Femur (tissue), 1 donor: Measurements from ENCODE around the gene SLC6A3.
"Not testable (repeated sequence)": the region's sequence is repeated elsewhere in the genome, so short reads cannot be mapped to it uniquely, and the experiment has no call there.

ENCODE experiments used
- DNase-seq: peaks from one replicate; pipeline ENCODE4 v3.0.0-alpha.2; 2017

SLC6A3 gene

GRCh38 chr5:1463326-1464095 lies 18.3 kb upstream of the SLC6A3 start:
- DNase-seq = peak; percentile 11

DNA sequence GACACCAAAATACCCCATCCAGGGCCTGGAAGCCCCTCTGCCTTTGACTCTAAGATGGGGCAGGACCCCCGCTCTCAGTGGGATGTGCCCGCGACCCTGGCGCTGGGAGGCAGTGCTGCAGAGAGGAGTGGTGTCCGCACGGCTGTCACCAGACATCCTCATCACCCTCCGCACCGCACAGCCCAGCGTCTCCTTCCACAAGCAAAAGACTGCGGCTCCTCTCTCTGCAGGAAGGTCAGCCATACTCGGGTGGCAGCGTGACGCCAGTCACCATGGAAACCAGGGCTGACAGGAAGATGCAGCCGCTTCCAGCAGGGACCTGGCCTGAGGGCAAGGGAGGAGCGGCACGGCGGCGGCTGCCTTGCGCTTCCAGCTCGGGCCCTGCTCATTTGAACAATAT lies 17.1 kb upstream of the SLC6A3 start:
- peak; percentile 19 for DNase-seq

GRCh38 chr5:1461396-1461795 lies 16.2 kb upstream of the SLC6A3 start:
- DNase-seq = no peak

DNA sequence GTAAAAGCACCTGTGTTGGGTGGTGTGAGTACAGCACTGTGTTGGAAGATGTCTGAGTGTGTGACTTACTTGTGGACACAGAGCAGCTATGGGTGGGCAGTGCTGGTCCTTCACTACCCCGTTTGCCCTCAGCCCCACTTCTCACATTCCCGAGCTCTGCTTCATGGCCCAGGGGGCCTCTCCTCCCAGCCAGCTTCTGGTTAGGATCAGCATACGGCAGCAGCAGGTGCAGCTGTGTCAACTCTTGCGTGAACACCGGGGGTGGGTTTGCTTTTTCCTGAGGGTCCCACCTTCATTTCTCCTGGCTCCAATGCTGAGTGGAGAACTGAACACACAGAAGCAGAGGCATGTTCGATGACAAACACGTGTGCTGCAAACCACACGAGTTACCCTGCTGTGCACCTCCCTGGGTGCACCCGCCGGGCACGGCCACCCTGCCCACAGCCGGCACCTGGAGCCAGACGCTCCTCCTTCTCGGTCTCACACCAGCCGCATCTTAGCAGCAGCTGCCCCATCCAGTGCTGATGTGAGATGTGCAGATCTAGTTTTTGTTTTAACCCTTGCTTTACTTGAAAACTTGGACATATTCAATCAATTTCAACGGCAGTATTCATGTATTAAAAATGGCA lies 14.9 kb upstream of the SLC6A3 start:
- DNase-seq = no peak

DNA sequence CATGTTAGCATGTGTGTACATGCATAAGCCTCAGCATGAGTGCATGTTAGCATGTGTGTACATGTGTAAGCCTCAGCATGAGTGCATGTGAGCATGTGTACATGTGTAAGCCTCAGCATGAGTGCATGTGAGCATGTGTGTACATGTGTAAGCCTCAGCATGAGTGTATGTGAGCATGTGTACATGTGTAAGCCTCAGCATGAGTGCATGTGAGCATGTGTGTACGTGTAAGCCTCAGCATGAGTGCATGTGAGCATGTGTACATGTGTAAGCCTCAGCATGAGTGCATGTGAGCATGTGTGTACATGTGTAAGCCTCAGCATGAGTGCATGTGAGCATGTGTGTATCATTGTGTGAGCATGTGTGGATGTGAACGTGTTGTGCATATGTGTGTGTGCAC lies 14.2 kb upstream of the SLC6A3 start:
- not testable (repeated sequence) for DNase-seq

GRCh38 chr5:1456110-1456881 lies 11.1 kb upstream of the SLC6A3 start:
- not testable (repeated sequence) for DNase-seq

DNA sequence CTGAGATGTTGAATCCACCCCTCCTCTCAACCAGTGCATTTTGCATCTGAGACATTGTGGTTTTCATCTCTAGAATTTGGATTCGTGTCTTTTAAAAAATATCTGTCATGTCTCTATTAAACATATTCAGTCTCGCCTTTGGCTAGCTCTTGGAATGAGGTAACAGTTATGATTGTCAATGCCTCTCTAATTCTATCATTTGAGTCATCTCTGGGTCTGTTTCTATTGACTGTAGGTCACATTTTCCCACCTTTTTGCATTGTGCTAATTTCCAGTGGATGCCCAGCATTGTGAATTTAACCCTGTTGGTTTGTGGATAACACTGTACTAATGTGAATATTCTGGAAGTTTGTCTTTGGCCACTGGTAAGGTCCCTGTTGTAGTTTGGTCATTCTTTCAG lies 8.4 kb upstream of the SLC6A3 start:
- no peak for DNase-seq

GRCh38 chr5:1449081-1449630 lies 3.9 kb upstream of the SLC6A3 start:
- DNase-seq = no peak

DNA sequence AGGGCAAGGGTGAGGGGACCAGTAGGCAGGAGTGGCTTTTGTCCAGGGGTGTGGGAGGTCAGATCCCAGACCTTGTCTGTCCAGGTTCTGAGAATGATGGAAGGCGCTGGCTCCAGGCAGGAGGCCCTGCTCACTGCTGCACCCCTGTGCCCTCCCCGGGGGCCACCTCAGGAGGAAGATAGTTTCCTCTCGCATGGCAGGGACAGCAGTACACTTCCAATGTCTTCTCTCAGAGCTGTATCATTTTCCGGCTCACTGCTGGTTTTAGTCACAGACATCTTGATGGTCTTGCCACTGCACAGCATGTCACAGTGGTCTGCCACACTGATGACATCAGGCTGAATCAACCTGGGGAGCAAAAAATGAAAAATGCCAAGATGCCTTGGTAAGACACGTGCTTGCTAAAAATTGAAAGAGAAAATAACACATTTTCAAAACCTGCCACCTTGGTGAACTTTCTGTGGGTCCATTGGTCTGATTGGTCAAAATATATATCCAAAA lies 3.3 kb upstream of the SLC6A3 start:
- DNase-seq = no peak

DNA sequence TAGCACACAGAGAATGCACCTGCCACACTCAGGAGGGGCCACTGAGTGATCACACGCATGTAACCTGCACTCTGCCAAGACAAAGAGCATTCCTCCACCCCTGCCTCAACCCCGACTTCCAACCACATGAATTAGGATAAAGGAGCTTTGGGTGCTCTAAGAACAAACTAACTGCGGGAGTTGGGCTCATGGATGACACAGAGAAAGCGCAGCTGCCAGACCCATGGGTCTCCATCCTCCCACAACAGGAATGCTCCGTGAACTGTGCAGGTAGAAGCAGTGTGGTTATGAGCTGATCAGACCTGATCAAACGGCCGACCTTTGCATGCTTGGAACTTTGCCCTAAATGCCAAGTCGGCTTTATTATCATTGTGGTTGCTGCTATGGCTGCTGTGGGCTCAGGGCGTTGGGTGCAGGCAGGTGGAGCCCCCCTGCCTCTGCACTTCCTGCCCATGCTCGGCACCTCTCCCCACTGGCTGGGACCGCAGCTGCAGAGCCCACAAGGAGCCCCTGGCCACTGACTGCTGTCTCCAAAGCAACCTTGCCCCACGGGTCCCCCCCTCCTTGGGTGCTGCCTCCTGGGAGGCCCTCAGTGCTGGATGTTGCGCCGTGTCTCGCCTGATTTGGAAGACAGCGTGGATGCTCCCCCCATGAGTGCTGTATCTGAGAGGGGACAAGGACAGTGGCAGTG lies 2.6 kb upstream of the SLC6A3 start:
- DNase-seq = no peak

DNA sequence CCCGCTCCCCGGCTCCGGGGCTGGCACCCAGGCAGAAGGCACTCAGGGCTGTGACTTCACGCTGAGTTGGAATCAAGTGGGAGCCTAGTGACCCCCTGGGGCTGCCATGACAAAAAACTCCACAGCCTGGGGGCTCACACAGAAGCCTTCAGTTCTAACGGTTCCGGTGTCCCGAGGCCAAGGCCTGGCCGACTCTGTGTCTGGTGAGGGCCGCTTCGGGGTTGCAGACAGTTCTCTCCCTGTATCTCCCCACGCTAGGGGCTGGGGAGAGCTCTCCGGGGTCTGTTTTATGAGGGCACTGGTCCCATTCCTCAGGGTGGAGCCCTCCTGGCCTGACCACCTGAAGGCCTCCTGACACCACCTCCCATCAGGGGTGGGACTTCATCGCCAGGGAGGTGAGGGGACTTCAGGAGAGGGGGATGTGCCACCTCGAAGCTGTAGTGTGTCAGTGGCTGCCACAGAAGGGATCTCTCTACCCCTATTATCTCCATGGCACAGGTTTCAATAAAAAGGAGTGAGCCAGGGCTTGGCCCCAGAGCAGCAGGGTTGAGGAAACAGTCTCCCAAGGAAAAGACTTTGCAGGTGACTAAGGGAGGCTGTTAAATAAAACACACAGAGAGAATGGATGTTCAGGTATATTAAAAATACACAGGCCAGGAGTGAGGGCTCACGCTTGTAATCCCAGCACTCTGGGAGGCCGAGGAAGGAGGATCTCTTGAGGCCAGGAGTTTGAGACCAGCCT lies 1.5 kb upstream of the SLC6A3 start:
- no peak for DNase-seq

DNA sequence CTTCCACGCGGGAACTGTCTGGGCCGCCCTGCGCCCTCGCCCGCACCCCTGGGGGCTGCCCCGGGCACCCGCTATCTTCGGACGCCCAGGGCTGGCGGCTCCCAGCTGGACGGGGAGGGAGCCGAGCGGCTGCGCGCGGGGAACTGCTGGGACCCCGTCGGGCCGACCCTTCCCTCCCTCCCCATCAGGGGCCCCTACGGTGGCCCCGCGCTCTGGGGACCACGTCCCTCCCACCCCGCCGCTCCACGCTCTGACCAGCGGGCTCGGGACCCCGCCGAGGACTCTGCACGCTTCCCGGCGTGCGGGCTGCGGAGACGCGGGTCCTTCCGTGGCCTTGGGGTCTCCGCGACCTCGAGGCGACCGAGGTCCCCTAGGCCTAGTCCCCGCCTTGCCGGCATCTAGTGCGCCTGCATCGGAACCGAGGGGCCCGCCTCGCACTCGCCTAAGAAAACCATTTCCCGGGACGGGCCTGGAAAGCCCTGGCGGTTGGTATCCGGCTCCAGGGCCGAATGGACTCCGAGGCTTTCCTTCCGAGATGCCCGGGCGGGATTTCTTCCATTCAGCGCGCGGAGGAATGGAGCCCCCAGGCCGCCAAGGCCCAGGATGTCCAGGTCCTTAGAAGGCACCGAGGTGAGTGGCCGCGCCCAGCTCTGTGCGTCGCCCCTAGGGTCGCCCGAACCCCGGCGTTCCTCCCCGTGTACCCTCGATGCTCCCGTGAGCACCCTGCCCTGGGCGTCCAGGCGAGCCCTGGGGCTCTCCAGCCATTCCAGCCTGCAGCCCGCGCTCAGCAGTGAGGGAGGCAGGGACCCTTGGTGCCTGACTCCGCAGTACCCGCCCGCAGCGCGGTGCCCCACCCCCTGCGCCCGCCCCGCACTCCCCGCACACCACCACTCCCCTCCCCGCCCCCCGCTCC lies 705 bp upstream of the SLC6A3 start:
- no peak for DNase-seq

DNA sequence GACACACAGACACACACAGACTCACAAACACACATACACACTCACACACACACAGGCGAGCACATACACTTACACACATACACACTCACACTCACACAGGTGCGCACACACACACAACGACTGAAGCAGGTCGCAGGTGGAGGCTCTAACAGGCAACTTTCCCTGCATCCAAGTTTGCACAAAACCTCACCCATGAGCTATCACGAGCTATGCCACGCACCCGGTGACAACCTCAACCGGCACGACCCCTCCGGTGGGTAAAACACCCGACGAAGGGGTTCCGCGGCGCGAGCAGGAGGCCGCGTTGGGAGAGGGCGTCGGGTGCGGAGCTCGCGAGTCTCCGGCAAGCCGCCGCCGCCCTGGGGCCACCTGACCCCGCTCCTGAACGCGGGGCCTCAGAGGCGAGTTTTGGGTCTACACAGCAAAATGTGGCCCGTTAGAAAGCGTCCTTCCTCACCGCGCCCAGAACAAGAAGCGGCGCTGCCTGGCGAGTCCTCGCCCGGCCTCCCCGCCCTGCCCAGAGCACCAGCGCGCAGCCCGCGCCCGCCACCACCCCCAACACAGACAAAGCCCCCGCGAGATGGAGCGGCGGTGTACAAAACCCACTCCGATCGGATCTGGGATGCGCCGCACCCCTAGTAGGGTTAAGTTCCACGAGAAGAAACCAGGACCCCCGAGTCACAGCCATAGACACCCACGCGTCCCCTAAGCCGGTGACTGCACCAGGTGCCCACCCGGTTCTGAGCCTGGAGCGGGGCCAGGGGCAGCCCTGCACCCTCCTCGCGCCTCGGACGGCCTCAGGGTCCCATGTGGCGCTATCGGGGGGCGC lies 665 bp downstream of the SLC6A3 start:
- DNase-seq = no peak

DNA sequence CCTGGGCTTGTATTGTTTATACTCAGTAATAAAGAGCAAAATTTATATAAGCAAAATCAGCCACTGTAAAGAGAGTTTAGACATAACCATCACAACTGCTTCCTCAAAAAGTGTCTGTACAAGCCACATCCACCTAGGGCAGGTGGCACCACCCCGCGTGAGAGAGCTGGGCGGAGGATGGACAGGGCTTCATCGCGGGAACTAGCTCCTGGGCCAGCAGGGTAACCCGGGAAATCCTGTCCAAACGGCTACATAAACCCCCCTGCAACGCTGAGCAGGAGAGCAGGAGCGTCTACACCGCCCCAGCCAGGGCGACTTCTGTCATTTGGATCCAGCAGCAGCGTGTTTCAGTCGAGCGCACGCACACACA lies 1.3 kb downstream of the SLC6A3 start:
- no peak for DNase-seq

DNA sequence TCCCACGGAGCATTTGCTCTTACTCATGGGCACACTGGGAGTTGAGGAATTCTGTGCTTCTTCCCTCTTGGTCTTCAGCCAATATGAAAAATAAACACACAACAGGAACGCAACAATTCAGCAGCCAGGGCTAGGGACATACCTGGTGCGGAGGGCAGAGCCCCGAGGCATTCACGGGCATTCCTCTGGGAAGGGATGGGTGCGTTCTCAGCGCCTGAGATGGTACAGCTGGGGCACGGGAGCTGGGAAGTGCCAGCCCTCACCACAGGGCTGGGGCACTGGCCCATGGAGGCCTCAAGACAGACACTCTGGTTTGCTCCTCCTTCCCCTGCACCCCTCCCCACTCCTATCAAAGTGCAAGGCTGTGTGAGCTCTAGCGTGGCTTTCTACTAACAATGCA lies 2.1 kb downstream of the SLC6A3 start:
- DNase-seq = no peak

- no peak for DNase-seq
Measured at GRCh38 chr5:1442222-1443145, 2.8 kb downstream of the SLC6A3 start.

- no peak for DNase-seq
Measured at GRCh38 chr5:1441166-1441865, 3.9 kb downstream of the SLC6A3 start.

GRCh38 chr5:1440098-1440493 lies 5.1 kb downstream of the SLC6A3 start:
- DNase-seq = no peak
